ENCODE results near the gene PTGDR2.

Gene PTGDR2

DNA sequence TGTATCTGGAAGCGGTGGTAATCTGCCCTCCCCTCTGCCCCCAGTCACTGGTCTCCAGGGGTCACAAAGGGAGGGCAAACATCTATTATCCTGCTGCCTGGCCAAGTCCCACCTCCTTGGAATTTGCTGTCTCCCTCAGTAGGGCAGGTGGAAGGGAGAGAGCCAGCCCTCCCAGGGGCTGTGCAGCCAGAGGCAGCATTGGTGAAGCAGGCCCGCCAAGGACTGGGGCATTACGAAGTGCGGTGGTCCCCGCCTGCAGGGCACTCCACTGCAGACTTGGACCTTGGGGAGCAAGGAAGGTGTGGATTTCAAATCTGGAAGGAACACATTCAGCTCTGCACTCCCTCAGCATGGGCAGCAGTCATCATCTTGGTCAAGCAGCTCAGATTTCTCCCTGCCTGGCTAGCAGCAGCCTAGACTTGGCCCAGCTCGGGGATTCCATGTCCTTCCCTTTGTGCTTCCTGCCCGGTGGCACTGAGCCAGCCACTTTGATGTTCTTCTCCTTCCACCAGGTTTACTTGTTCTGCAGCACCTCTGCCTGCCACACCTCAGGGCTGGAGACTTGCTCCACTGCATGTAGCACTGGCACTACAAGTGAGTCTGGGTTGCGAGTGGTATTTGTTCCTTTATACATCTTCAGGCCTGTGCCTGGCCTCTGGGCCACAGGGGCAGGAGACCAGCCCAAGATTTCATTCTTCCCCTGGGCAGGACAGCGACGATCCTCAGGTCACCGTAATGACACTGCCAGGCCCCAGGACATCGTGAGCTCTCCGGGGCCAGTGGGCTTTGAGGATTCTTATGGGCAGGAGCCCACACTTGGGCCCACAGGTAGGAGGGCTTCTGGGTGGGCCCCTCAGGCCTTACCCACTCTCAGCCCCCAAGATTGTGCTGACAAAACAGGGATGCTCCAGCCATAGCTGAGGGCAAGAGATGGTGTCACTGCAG lies 18.9 kb upstream of the PTGDR2 start:
- no peak for DNase-seq (ENCODE audit: low read depth in 2 of 3, low spot score in 1 of 3)

- DNase-seq (ENCODE audit: low read depth in 2 of 3, low spot score in 1 of 3): no peak
Observed at GRCh38 chr11:60873533-60873932, 17.8 kb upstream of the PTGDR2 start.

- no peak for DNase-seq (ENCODE audit: low read depth in 2 of 3, low spot score in 1 of 3)
Observed at GRCh38 chr11:60872961-60873524, 17.3 kb upstream of the PTGDR2 start.

DNA sequence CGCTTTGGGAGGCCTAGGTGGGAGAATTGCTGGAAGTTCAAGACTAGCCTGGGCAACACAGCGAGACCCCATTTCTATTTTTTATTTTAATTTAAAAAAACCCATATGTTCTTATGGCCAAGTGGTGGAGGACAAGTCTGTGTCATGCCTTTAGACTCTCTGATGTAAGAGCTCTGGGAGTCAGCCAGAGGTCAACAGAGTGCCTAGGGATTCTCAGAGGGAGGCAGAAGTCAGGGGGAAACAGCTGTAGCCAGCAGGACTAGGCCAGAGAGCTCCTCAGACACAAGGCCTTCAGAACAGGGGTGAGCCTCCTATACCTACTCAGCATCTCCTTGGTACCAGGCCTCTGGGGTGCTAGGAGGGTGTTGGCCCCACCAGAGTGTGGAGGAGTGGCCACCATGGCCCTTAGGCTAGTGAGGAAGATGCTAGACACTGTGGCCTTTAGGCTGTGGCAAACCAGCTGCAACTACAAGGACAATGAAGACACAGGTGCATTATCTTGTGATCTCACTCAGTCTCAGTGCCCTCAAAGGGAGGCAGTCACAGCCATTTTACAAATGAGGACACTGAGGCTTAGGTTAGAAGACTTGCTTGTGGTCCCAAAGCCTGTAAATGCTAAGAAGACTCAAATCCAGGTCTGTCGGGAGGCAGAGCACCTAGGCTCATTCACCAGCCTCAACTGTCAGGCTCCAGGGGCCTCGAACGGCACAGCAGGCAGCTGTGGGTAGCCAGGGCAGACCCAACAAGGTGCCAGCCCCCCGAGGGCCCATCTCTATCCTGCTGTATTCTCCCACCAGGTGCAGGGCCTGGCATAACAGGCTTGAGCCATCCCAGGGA lies 16.6 kb upstream of the PTGDR2 start:
- DNase-seq (ENCODE audit: low read depth in 2 of 3, low spot score in 1 of 3): no peak

GRCh38 chr11:60871378-60872061 lies 15.8 kb upstream of the PTGDR2 start:
- DNase-seq (ENCODE audit: low read depth in 2 of 3, low spot score in 1 of 3): no peak

GRCh38 chr11:60870733-60871377 lies 15.1 kb upstream of the PTGDR2 start:
- DNase-seq (ENCODE audit: low read depth in 2 of 3, low spot score in 1 of 3): no peak

- no peak for DNase-seq (ENCODE audit: low read depth in 2 of 3, low spot score in 1 of 3)
Observed at GRCh38 chr11:60870276-60870675, 14.5 kb upstream of the PTGDR2 start.

DNA sequence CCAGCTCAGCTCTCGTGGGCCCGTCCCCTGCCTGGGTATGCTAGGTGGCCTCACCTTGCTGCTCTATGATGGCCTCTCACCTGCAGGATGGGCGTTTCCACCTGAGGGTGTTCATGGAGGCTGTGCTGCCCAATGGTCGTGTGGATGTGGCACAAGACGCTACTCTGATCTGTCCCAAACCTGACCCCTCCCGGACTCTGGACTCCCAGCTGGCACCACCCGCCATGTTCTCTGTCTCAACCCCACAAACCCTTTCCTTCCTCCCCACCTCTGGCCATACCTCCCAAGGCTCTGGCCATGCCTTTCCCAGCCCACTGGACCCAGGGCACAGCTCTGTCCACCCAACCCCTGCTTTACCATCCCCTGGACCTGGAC lies 13.7 kb upstream of the PTGDR2 start:
- DNase-seq (ENCODE audit: low read depth in 2 of 3, low spot score in 1 of 3): no peak

DNA sequence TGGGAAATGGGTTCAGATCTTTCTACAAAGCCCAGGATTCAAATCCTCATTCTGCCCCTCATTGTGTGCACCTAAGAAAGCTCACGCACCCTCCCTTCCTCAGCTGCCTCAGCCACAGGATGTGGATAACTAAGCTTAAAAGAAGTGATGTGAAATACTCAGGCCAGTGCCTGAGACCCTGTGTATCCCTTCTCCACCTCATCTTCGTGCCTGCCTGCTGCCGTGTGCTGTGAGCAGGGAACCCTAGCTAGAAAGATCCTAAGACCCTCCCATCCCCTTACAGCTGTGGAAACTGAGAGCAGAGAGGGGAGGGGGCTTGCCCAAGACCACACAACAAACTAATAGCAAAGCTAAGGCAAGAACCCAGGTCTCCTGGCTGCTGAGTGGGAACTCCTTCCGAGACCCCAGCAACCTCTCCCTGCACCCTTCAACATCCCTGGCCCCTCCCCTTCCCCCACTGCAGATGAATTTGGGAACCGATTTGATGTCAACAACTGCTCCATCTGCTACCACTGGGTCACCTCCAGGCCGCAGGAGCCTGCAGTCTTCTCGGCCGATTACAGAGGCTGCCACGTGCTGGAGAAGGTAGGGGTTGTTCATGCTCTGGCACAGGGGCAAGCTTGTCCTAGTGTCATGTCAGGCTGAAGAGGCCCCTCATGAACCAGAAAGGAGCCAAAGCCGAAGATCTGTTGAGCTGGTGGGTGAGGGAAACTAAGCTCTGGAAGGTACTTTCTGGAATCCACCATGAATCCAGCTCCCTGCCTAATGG lies 13.1 kb upstream of the PTGDR2 start:
- no peak for DNase-seq (ENCODE audit: low read depth in 2 of 3, low spot score in 1 of 3)

DNA sequence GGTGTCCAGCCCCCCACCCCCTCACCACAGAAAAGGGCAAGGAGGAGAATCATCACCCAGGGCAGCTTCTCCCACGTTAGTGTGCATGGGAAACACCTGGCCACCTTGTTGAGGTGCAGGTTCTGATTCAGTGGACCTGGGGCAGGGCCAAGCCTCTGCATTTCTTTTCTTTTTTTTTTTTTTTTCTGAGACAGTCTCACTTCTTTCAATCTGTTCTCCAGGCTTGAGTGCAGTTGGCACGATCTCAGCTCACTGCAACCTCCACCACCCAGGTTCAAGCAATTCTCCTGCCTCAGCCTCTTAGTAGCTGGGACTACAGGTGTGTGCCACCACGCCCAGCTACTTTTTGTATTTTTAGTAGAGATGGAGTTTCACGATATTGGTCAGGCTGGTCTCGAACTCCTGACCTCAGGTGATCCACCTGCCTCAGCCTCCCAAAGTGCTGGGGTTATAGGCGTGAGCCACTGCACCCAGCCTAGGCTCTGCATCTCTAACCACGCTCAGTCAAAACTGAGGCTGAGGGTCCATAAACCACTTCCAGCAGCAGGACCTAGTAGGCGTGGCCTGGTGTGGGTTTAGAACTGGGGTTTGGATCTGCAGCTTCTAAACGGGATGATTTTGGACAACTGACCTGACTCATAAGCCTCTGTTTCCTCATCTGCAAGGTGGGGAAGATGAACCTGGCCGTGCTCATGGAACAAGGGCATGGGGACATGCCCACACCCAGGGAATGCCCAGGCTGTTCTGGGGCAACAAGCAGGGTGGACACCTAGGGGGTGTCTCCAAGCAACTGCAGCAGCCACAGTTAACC lies 12.3 kb upstream of the PTGDR2 start:
- DNase-seq (ENCODE audit: low read depth in 2 of 3, low spot score in 1 of 3): no peak

DNA sequence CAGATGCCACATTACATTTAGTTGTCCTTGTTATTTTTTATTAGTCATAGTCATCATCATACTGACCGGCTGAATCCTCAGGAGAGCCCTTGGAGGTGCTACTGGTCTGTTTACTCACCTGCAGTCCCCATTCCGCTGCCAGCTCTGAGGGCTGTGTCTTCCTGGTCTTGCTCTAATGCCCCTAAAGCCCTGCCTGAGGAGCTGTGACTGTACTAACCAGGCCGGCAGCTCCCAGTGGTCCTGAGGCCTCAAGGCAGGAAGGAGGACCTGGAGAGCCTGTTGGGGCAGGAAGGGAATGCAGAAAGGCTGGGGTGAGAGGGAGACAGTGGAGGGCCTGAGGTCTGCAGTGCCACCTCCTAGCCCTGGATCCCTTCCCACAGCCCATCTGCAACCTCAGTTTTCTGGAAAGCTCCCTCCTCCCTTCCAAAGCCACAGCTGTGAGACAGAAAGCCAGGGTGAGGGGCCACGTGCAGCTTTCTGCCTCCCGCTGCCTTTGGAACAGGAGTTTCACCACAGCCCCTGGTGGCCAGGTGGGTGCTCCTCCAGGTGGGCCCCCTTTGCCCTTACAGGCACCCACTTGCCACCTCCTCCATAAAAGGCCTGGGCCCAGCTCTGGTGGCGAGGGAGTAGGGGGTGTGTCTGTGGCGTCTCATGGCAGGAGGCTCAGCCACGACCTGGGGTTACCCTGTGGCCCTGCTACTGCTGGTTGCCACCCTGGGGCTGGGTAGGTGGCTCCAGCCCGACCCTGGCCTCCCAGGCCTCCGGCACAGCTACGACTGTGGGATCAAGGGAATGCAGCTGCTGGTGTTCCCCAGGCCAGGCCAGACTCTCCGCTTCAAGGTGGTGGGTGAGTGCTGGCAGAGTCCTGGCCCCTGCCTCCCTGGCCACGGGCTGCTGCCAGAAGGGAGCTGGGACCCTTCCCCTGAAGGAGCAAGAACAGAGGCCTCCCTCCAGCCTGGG lies 11.4 kb upstream of the PTGDR2 start, which contains the start of gene ZP1:
TSS of gene ZP1 (plus strand) at position 632 of the 960 bp plus-strand sequence. CDS start at position 652, 20 bp downstream.
- DNase-seq (ENCODE audit: low read depth in 2 of 3, low spot score in 1 of 3): no peak

DNA sequence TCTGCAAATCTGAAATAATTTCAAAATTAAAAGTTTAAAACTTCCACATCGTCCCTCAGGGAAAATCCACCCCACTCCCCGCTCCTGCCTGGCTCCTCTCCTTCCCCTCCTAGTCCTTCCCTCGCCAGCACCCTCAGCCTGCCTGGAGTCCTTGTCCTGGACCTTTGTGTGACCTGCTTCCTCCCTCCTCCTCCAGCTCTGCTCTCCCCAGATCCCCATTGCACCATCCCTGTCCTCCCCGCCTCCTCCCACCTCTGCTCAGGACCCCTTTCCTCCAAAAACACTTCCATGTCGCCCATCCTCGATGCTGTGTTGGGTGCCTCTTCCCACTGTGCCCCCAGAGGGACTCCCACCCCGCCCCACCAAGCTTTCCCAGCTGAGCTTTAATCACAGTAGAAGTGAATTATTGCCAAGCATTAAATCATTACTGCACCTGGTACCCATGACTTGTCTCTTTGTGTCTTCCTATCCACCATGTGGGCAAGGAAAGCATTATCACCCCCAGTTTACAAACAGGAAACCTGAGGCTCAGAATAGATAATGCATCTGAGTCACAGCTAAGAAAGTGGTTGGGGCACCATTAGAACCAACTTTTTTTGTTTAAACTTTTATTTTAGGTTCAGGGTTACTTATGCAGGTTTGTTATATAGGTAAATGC lies 9.2 kb upstream of the PTGDR2 start:
- DNase-seq (ENCODE audit: low read depth in 2 of 3, low spot score in 1 of 3): no peak

GRCh38 chr11:60863550-60864521 lies 8.1 kb upstream of the PTGDR2 start:
- DNase-seq (ENCODE audit: low read depth in 2 of 3, low spot score in 1 of 3): no peak

DNA sequence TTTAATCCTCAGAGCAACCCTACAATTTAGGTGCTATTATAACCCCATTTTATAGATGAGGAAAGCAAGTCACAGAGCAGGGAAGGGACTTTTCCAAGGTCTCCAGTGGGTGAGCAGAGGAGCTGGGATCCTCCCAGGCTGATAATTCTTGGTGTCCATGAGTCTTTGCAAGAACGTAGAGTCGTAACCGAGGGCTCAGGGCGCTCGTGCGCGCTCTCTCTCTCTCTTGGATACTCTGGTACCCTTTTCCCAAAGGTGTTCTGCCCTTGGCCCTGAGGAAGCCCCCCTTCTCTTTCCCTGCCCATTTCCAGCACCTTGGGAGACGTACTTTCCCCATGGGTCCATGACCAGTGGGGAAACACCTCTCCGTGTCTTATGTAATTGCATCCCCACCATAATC lies 6.4 kb upstream of the PTGDR2 start:
- DNase-seq (ENCODE audit: low read depth in 2 of 3, low spot score in 1 of 3): no peak

GRCh38 chr11:60860943-60861342 lies 5.2 kb upstream of the PTGDR2 start:
- DNase-seq (ENCODE audit: low read depth in 2 of 3, low spot score in 1 of 3): no peak

DNA sequence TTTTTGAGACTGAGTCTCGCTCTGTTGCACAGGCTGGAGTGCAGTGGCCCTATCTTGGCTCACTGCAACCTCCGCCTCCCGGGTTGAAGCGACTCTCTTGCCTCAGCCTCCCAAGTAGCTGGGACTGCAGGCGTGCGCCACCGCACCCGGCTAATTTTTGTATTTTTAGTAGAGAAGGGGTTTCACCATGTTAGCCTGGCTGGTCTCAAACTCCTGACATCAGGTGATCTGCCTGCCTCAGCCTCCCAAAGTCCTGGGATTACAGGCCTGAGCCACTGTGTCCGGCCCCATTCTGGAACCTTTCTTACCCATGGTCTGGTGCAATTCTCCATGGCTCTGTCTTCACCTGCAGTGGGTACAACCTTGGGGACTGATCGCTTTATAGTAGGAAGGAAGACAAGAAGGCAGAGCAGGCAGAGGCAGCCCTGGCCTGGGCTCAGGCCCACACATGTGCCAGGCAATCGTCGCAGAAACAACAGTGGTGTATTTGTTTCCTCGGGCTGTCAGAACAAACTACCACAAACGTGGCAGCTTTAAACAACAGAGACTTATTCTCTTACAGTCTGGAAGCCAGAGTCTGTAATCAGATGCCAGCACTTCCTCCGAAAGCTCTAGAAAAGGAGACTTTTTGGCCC lies 4.0 kb upstream of the PTGDR2 start:
- DNase-seq (ENCODE audit: low read depth in 2 of 3, low spot score in 1 of 3): no peak
